Loucy (cell line): ENCODE data around the gene PREX1.

Experiments
- H2AFZ ChIP-seq: fragments of 200-600 bp; sonication (generic); 2 replicates; pipeline ENCODE4 v1.6.0; 2016; ENCODE audit warnings: antibody characterized with exemption, mild to moderate bottlenecking, low read length, moderate library complexity
- H3F3A ChIP-seq: fragments of 200-600 bp; 2 replicates; pipeline ENCODE4 v1.6.0; 2016; ENCODE audit warnings: antibody characterized with exemption, low read depth, mild to moderate bottlenecking
- H3K27me3 ChIP-seq: fragments of 200-600 bp; sonication (generic); 2 replicates; pipeline ENCODE4 v1.6.1; 2014; ENCODE audit warnings: low read length, mild to moderate bottlenecking; ENCODE audit not compliant: insufficient read depth, poor library complexity, severe bottlenecking
- H3K36me3 ChIP-seq: fragments of 200-600 bp; sonication (generic); 2 replicates; pipeline ENCODE4 v1.6.1; 2016; ENCODE audit warnings: low read length; ENCODE audit not compliant: insufficient read depth
- H3K4me1 ChIP-seq: fragments of 200-600 bp; sonication (generic); 2 replicates; pipeline ENCODE4 v1.5.1; 2014; ENCODE audit warnings: low read length, mild to moderate bottlenecking; ENCODE audit not compliant: insufficient read depth, poor library complexity, severe bottlenecking
- H3K4me2 ChIP-seq: fragments of 200-600 bp; sonication (generic); 2 replicates; pipeline ENCODE4 v1.6.0; 2014; ENCODE audit warnings: antibody characterized with exemption, low read length, low read depth, mild to moderate bottlenecking; ENCODE audit not compliant: poor library complexity, severe bottlenecking
- H3K4me3 ChIP-seq: fragments of 200-600 bp; sonication (generic); 2 replicates; pipeline ENCODE4 v1.5.1; 2014; ENCODE audit warnings: low read length, mild to moderate bottlenecking, mixed read lengths; ENCODE audit not compliant: poor library complexity, severe bottlenecking
- H3K79me2 ChIP-seq: fragments of 200-600 bp; sonication (generic); 2 replicates; pipeline ENCODE4 v1.6.1; 2014; ENCODE audit warnings: low read length; ENCODE audit not compliant: insufficient read depth
- H3K9ac ChIP-seq: fragments of 200-600 bp; sonication (generic); 2 replicates; pipeline ENCODE4 v1.6.0; 2014; ENCODE audit warnings: mild to moderate bottlenecking, low read depth, low read length, moderate library complexity; ENCODE audit not compliant: poor library complexity, severe bottlenecking
- H3K9me2 ChIP-seq: fragments of 200-600 bp; sonication (generic); replicated peaks from 2 replicates; pipeline ENCODE4 v1.6.1; 2016; ENCODE audit warnings: low read depth, low read length, mixed read lengths
- H3K9me3 ChIP-seq: fragments of 200-600 bp; sonication (generic); 2 replicates; pipeline ENCODE4 v1.6.1; 2014; ENCODE audit warnings: mild to moderate bottlenecking, antibody characterized with exemption, low read length, low read depth; ENCODE audit not compliant: insufficient read depth
- H4K20me1 ChIP-seq: fragments of 200-600 bp; sonication (generic); 2 replicates; pipeline ENCODE4 v1.6.0; 2014; ENCODE audit warnings: antibody characterized with exemption, low read length, mild to moderate bottlenecking; ENCODE audit not compliant: insufficient read depth, poor library complexity, severe bottlenecking
- CTCF ChIP-seq: fragments of 200-600 bp; sonication (generic); conservative IDR thresholded peaks from 2 replicates; pipeline ENCODE4 v1.5.1; 2014; ENCODE audit warnings: mild to moderate bottlenecking, antibody characterized with exemption, low read length
- EZH2phosphoT487 ChIP-seq: fragments of 200-600 bp; IDR thresholded peaks from 2 replicates; pipeline ENCODE4 v1.6.1; 2018; ENCODE audit warnings: antibody characterized with exemption, mild to moderate bottlenecking, moderate library complexity, borderline replicate concordance

Gene PREX1

GRCh38 chr20:48852609-48853008, 24.8 kb upstream of the PREX1 start:
- Histone ChIP-seq H3K9me3 (no peaks in the 10 kb centered on the region), H3K4me2 (no peak overlapping the region), H3F3A (no peaks in the 10 kb centered on the region), H3K9ac (no peak overlapping the region), H3K9me2 (no peaks in the 10 kb centered on the region), H3K36me3 (no peaks in the 10 kb centered on the region), H3K27me3 (no peaks in the 10 kb centered on the region), H4K20me1 (no peaks in the 10 kb centered on the region), H3K4me3 (no peak overlapping the region), H2AFZ (no peak overlapping the region), H3K4me1 (no peaks in the 10 kb centered on the region), H3K79me2 (no peaks in the 10 kb centered on the region)
- no peak for TF ChIP-seq EZH2phosphoT487
- TF ChIP-seq CTCF = no peak

- no peak overlapping the region for H3K9ac ChIP-seq
- H3K9me2 ChIP-seq = no peaks in the 10 kb centered on the region
- TF ChIP-seq EZH2phosphoT487 = no peak
- TF ChIP-seq CTCF = no peak
- H3F3A ChIP-seq = no peaks in the 10 kb centered on the region
- H3K9me3 ChIP-seq = no peaks in the 10 kb centered on the region
- H3K4me1 ChIP-seq = peaks cover 5% of the 10 kb centered on the region
- no peaks in the 10 kb centered on the region for H3K36me3 ChIP-seq
- no peak overlapping the region for H2AFZ ChIP-seq
- H4K20me1 ChIP-seq = no peaks in the 10 kb centered on the region
- H3K4me3 ChIP-seq = no peak overlapping the region
- H3K4me2 ChIP-seq = no peak overlapping the region
- H3K27me3 ChIP-seq = no peaks in the 10 kb centered on the region
- no peaks in the 10 kb centered on the region for H3K79me2 ChIP-seq
These were observed 23.8 kb upstream of the PREX1 start for GRCh38 chr20:48851579-48851978.

GRCh38 chr20:48850977-48851299, 23.1 kb upstream of the PREX1 start:
- H3K79me2 ChIP-seq = no peaks in the 10 kb centered on the region
- H4K20me1 ChIP-seq = no peaks in the 10 kb centered on the region
- H3K4me1 ChIP-seq = peaks cover 7% of the 10 kb centered on the region
- H3K9me3 ChIP-seq = no peaks in the 10 kb centered on the region
- H3K27me3 ChIP-seq = no peaks in the 10 kb centered on the region
- no peaks in the 10 kb centered on the region for H3F3A ChIP-seq
- TF ChIP-seq CTCF = no peak
- no peak for TF ChIP-seq EZH2phosphoT487
- H3K4me2 ChIP-seq = no peak overlapping the region
- H3K4me3 ChIP-seq = no peak overlapping the region
- H3K36me3 ChIP-seq = no peaks in the 10 kb centered on the region
- H3K9me2 ChIP-seq = no peaks in the 10 kb centered on the region
- H3K9ac ChIP-seq = no peak overlapping the region
- H2AFZ ChIP-seq = no peak overlapping the region
